Posterior cingulate gyrus (tissue), 11 donors: ENCODE data around the gene CYP4F11.
A peak's percentile ranks its signal among the peaks of the same experiment; 100 is the strongest.
"Not testable (repeated sequence)": the region's sequence is repeated elsewhere in the genome, so short reads cannot be mapped to it uniquely, and the experiment has no call there.

Source experiments
- DNase-seq, 10 donors: peaks; one replicate each; pipeline versions ENCODE4 v3.0.0 to v3.0.0-alpha.2; 2020 to 2021; ENCODE audit warnings: mixed read lengths in 3 of 10
- intact Hi-C: fragments of 100-400 bp; cut with DNase I; formaldehyde crosslinking; loops from one replicate; pipeline ENCODE4 v1.15.1; 2023

The CYP4F11 gene

GRCh38 chr19:15926484-15926883, 7.8 kb downstream of the CYP4F11 start:
- intact Hi-C loops = no loop called here
- no peak for DNase-seq

- no peak for DNase-seq
- intact Hi-C loops = no loop called here
These were observed 10.6 kb downstream of the CYP4F11 start for GRCh38 chr19:15923702-15924101.

- DNase-seq = no peak
- intact Hi-C loops = no loop called here
These were observed 12.3 kb downstream of the CYP4F11 start for GRCh38 chr19:15922021-15922420.

- intact Hi-C loops = no loop called here
These were observed 15.1 kb downstream of the CYP4F11 start for GRCh38 chr19:15919243-15919642.

GRCh38 chr19:15915109-15915508, 19.2 kb downstream of the CYP4F11 start:
- no peak for DNase-seq
- intact Hi-C loops = no loop called here

More at GRCh38 chr19:15919243-15919642, 15.1 kb downstream of the CYP4F11 start:
- DNase-seq = no peak

- intact Hi-C loops = no loop called here
- no peak for DNase-seq
These were observed 20.5 kb downstream of the CYP4F11 start for GRCh38 chr19:15913830-15914229.

- DNase-seq = no peak
- intact Hi-C loops = no loop called here
These were observed 20.9 kb downstream of the CYP4F11 start for GRCh38 chr19:15913384-15913783.

- no peak for DNase-seq
- intact Hi-C loops = no loop called here
These were observed 22.6 kb downstream of the CYP4F11 start for GRCh38 chr19:15911599-15912235.

- no peak for DNase-seq
- intact Hi-C loops = no loop called here
These were observed 29.3 kb downstream of the CYP4F11 start for GRCh38 chr19:15905026-15905425.

GRCh38 chr19:15902898-15903297, 31.4 kb downstream of the CYP4F11 start:
- DNase-seq, intact Hi-C loops: not testable (repeated sequence)

- intact Hi-C loops = no loop called here
- DNase-seq = no peak
These were observed 32.1 kb downstream of the CYP4F11 start for GRCh38 chr19:15902254-15902653.

GRCh38 chr19:15900504-15900903, 33.8 kb downstream of the CYP4F11 start:
- intact Hi-C loops = no loop called here
- DNase-seq = no peak

- DNase-seq, intact Hi-C loops: not testable (repeated sequence)
These were observed 34.3 kb downstream of the CYP4F11 start for GRCh38 chr19:15900032-15900431.

- peak in 1 of 10 donors; percentile 84 for DNase-seq
- intact Hi-C loops = not testable (repeated sequence)
These were observed 34.8 kb downstream of the CYP4F11 start for GRCh38 chr19:15899561-15899960.

GRCh38 chr19:15897738-15898276, 36.5 kb downstream of the CYP4F11 start, which contains the start of gene CYP4F2:
Gene CYP4F2, minus strand, starts transcription at chr19:15898074. Its CDS starts 463 bp downstream, at chr19:15897611.
- DNase-seq = peak in 1 of 10 donors; percentile 80
- intact Hi-C loops = no loop called here

GRCh38 chr19:15897026-15897737, 37.1 kb downstream of the CYP4F11 start:
- intact Hi-C loops = no loop called here
- peak in 2 of 10 donors; percentile 81 for DNase-seq

- intact Hi-C loops = no loop called here
These were observed 38.4 kb downstream of the CYP4F11 start for GRCh38 chr19:15895876-15896430.

GRCh38 chr19:15894359-15894758, 40.0 kb downstream of the CYP4F11 start:
- DNase-seq = no peak
- intact Hi-C loops = no loop called here

More at GRCh38 chr19:15895876-15896430, 38.4 kb downstream of the CYP4F11 start:
- DNase-seq = no peak

- intact Hi-C loops = no loop called here
These were observed 40.9 kb downstream of the CYP4F11 start for GRCh38 chr19:15893477-15893876.

GRCh38 chr19:15892012-15892411, 42.3 kb downstream of the CYP4F11 start:
- no peak for DNase-seq
- intact Hi-C loops = no loop called here

More at GRCh38 chr19:15893477-15893876, 40.9 kb downstream of the CYP4F11 start:
- peak in 1 of 10 donors; percentile 66 for DNase-seq

- intact Hi-C loops = no loop called here
These were observed 42.9 kb downstream of the CYP4F11 start for GRCh38 chr19:15891434-15891833.

More at GRCh38 chr19:15891434-15891833, 42.9 kb downstream of the CYP4F11 start:
- no peak for DNase-seq
